Prostate gland (tissue), 2 donors: Measurements from ENCODE around the gene TMEM131.

Source experiments
- POLR2A ChIP-seq: fragments of 450-650 bp; IDR thresholded peaks from one replicate; pipeline ENCODE4 v1.6.1; 2016; ENCODE audit warnings: antibody characterized with exemption, mild to moderate bottlenecking
- POLR2AphosphoS5 ChIP-seq: sonication (generic); formaldehyde crosslinking; IDR thresholded peaks from one replicate; pipeline ENCODE4 v1.6.1; 2017; ENCODE audit warnings: antibody characterized with exemption
- TF ChIP-seq, protein P1 (sequence below), 4 experiments: fragments of 200-600 bp in 2 of 4; fragments of 450-650 bp in 2 of 4; sonication (generic) in 2 of 4; IDR thresholded peaks; 1 replicate in 3 of 4; 2 replicates in 1 of 4; pipeline ENCODE4 v1.5.1; 2016 to 2019; ENCODE audit warnings: antibody characterized with exemption in 4 of 4, mild to moderate bottlenecking in 2 of 4, moderate library complexity in 2 of 4

DNA sequence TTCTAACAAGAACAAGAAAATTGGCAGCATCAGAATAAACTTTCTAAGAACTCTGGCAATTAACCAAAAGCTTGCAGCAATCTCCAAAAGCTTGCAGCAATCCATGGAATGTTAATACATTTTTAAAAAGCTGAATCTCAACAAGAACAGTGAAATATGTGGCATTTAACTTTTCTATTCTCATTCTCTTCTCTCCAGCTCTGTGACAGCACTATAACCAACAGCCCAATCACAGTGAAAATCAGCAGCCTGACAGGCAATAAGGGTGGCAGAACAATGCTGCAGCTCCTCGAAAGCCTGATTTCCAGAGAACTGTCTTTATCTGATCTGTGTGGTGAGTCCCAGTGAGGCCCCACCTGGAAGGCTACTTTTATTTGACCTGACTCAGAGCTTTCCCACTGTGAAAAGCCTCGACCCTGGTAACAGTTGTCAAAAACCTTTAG lies 60.0 kb downstream of the TMEM131 start:
- no peak for TF ChIP-seq POLR2AphosphoS5
- TF ChIP-seq, protein P1, sequence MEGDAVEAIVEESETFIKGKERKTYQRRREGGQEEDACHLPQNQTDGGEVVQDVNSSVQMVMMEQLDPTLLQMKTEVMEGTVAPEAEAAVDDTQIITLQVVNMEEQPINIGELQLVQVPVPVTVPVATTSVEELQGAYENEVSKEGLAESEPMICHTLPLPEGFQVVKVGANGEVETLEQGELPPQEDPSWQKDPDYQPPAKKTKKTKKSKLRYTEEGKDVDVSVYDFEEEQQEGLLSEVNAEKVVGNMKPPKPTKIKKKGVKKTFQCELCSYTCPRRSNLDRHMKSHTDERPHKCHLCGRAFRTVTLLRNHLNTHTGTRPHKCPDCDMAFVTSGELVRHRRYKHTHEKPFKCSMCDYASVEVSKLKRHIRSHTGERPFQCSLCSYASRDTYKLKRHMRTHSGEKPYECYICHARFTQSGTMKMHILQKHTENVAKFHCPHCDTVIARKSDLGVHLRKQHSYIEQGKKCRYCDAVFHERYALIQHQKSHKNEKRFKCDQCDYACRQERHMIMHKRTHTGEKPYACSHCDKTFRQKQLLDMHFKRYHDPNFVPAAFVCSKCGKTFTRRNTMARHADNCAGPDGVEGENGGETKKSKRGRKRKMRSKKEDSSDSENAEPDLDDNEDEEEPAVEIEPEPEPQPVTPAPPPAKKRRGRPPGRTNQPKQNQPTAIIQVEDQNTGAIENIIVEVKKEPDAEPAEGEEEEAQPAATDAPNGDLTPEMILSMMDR (IDR thresholded peaks at IDR 0.05), result no peak
- TF ChIP-seq POLR2A, result no peak
